Measurements from ENCODE around the gene KRTAP10-7. TPM values are rescaled to one million over a fixed set of nuclear protein-coding genes. Genes with fewer than 3 reads are reported as not detected.
A peak's percentile ranks its signal among the peaks of the same experiment; 100 is the strongest.

Gene KRTAP10-7
- total and polyA plus RNA-seq, 9 of the 15 experiments (the other 6 are each of a cell fraction or from before 2014, with no cell fraction given) = not detected

GRCh38 chr21:44582055-44582454 is 18.3 kb upstream of the KRTAP10-7 start (continued):
- TF ChIP-seq ZNF778 (CRISPR knock-in tag; IDR thresholded peaks at IDR 0.05) = no peak
- TF ChIP-seq ETS2 (tag; IDR thresholded peaks at IDR 0.05; ENCODE audit: borderline replicate concordance, poor library complexity, severe bottlenecking) = no peak
- TF ChIP-seq, protein P1, sequence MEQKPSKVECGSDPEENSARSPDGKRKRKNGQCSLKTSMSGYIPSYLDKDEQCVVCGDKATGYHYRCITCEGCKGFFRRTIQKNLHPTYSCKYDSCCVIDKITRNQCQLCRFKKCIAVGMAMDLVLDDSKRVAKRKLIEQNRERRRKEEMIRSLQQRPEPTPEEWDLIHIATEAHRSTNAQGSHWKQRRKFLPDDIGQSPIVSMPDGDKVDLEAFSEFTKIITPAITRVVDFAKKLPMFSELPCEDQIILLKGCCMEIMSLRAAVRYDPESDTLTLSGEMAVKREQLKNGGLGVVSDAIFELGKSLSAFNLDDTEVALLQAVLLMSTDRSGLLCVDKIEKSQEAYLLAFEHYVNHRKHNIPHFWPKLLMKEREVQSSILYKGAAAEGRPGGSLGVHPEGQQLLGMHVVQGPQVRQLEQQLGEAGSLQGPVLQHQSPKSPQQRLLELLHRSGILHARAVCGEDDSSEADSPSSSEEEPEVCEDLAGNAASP (IDR thresholded peaks at IDR 0.05) = no peak
- TF ChIP-seq ZNF316 (IDR thresholded peaks at IDR 0.05) = peak; percentile 32; the same call in 1 of the 2 replicates
- no peak for TF ChIP-seq U2AF2 (optimal IDR thresholded peaks at IDR 0.05; ENCODE audit: low read depth, low read length)
- peak; percentile 75 for TF ChIP-seq BHLHE40 (IDR thresholded peaks at IDR 0.05; ENCODE audit: low read length)
- TF ChIP-seq RBM25 (IDR thresholded peaks at IDR 0.05; ENCODE audit: low read depth, low read length, severe bottlenecking) = no peak
- no peak for TF ChIP-seq RBM39 (optimal IDR thresholded peaks at IDR 0.05; ENCODE audit: low read depth, low read length)
- no peak for TF ChIP-seq ZNF134 (CRISPR knock-in tag; conservative IDR thresholded peaks at IDR 0.05)
- peak; percentile 87 for TF ChIP-seq ZNF584 (CRISPR knock-in tag; IDR thresholded peaks at IDR 0.05; ENCODE audit: low read depth)
- peak; percentile 56; the same call in 1 of the 2 replicates for TF ChIP-seq MEF2D (tag; conservative IDR thresholded peaks at IDR 0.05; ENCODE audit: low read depth)
- TF ChIP-seq ARID3B (CRISPR knock-in tag; IDR thresholded peaks at IDR 0.05; ENCODE audit: borderline replicate concordance) = no peak
- TF ChIP-seq NBN (IDR thresholded peaks at IDR 0.05; ENCODE audit: low read depth) = 0 out of 2 replicates have a peak, but pooled peaks have one; percentile 44
- peak; percentile 81 for TF ChIP-seq ESRRA (IDR thresholded peaks at IDR 0.05; ENCODE audit: borderline replicate concordance, low read depth)
- TF ChIP-seq, protein P2, sequence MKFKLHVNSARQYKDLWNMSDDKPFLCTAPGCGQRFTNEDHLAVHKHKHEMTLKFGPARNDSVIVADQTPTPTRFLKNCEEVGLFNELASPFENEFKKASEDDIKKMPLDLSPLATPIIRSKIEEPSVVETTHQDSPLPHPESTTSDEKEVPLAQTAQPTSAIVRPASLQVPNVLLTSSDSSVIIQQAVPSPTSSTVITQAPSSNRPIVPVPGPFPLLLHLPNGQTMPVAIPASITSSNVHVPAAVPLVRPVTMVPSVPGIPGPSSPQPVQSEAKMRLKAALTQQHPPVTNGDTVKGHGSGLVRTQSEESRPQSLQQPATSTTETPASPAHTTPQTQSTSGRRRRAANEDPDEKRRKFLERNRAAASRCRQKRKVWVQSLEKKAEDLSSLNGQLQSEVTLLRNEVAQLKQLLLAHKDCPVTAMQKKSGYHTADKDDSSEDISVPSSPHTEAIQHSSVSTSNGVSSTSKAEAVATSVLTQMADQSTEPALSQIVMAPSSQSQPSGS (CRISPR knock-in tag; IDR thresholded peaks at IDR 0.05) = peak; percentile 81; the same call in 1 of the 2 replicates
- TF ChIP-seq KAT8 (IDR thresholded peaks at IDR 0.05; ENCODE audit: low read depth) = no peak
- no peak; the same call in 1 of the 2 replicates for TF ChIP-seq ELF1 (tag; IDR thresholded peaks at IDR 0.05)
- peak; percentile 64 for TF ChIP-seq SAP30 (IDR thresholded peaks at IDR 0.05; ENCODE audit: borderline replicate concordance, insufficient read depth, low read depth, low read length, poor library complexity, severe bottlenecking)
- no peak for TF ChIP-seq XRCC5 (IDR thresholded peaks at IDR 0.05; ENCODE audit: low read depth, low read length)
- TF ChIP-seq L3MBTL2 (IDR thresholded peaks at IDR 0.05) = peak; percentile 68
- no peak for TF ChIP-seq ARID2 (IDR thresholded peaks at IDR 0.05)
- no peak for TF ChIP-seq ZNF395 (CRISPR knock-in tag; IDR thresholded peaks at IDR 0.05)
- TF ChIP-seq GABPA (tag; conservative IDR thresholded peaks at IDR 0.05; ENCODE audit: low read depth) = peak; percentile 56
- no peak for TF ChIP-seq FOXK1 (CRISPR knock-in tag; IDR thresholded peaks at IDR 0.05; ENCODE audit: borderline replicate concordance)
- TF ChIP-seq ETV1 (tag; conservative IDR thresholded peaks at IDR 0.05; ENCODE audit: low read depth) = peak; percentile 54
